H4 (cell line): Measurements from ENCODE around the gene HLCS. TPM values are rescaled to one million over a fixed set of nuclear protein-coding genes. Genes with fewer than 3 reads are reported as not detected.

Experiments used
- DNase-seq: peaks from one replicate; pipeline ENCODE4 v3.0.0-alpha.2; 2015; ENCODE audit warnings: low spot score
- total RNA-seq: library from RNA; depleted of rRNA; stranded (reverse); fragments of >200 nt; shearing (Covaris generic); gene quantifications from 2 replicates; pipeline ENCODE4 v1.2.3, GENCODE V29; 2014

The HLCS gene
- total RNA-seq, 1 experiment from 2014 or later = 26.0 TPM

- DNase-seq = no peak
Observed at GRCh38 chr21:36747041-36747814, 219.2 kb downstream of the HLCS start.

GRCh38 chr21:36745459-36745858 is 221.0 kb downstream of the HLCS start:
- DNase-seq = no peak

- DNase-seq = no peak
Observed at GRCh38 chr21:36744560-36745231, 221.8 kb downstream of the HLCS start.

- DNase-seq = no peak
Observed at GRCh38 chr21:36744190-36744559, 222.3 kb downstream of the HLCS start.

- DNase-seq = no peak
Observed at GRCh38 chr21:36743446-36743845, 223.0 kb downstream of the HLCS start.

GRCh38 chr21:36743008-36743407 is 223.5 kb downstream of the HLCS start:
- no peak for DNase-seq

- no peak for DNase-seq
Observed at GRCh38 chr21:36741506-36741905, 225.0 kb downstream of the HLCS start.

- DNase-seq = no peak
Observed at GRCh38 chr21:36738489-36739126, 227.9 kb downstream of the HLCS start.

GRCh38 chr21:36735724-36736320 is 230.6 kb downstream of the HLCS start:
- DNase-seq = no peak

- no peak for DNase-seq
Observed at GRCh38 chr21:36735201-36735515, 231.3 kb downstream of the HLCS start.

GRCh38 chr21:36734367-36735200 is 231.9 kb downstream of the HLCS start:
- no peak for DNase-seq

GRCh38 chr21:36733857-36734256 is 232.6 kb downstream of the HLCS start:
- DNase-seq = no peak

- no peak for DNase-seq
Observed at GRCh38 chr21:36732761-36733160, 233.7 kb downstream of the HLCS start.

GRCh38 chr21:36732217-36732616 is 234.3 kb downstream of the HLCS start:
- no peak for DNase-seq

- no peak for DNase-seq
Observed at GRCh38 chr21:36730291-36731281, 235.9 kb downstream of the HLCS start.

GRCh38 chr21:36729310-36729970 is 237.0 kb downstream of the HLCS start:
- no peak for DNase-seq

GRCh38 chr21:36728371-36729111 is 237.9 kb downstream of the HLCS start:
- no peak for DNase-seq

GRCh38 chr21:36727866-36728265 is 238.6 kb downstream of the HLCS start:
- no peak for DNase-seq

- DNase-seq = no peak
Observed at GRCh38 chr21:36725793-36726386, 240.6 kb downstream of the HLCS start.
